Fibroblast of the aortic adventitia (primary cell): ENCODE results near the gene STMP1. TPM values are rescaled to one million over a fixed set of nuclear protein-coding genes. Genes with fewer than 3 reads are reported as not detected.
A peak's percentile ranks its signal among the peaks of the same experiment; 100 is the strongest.

Experiments used
- DNase-seq: peaks from one replicate; pipeline ENCODE4 v3.0.0-alpha.2; 2010; ENCODE audit warnings: low read depth
- H3K4me3 ChIP-seq: 2 replicates; pipeline ENCODE4 v1.5.1; 2011; ENCODE audit warnings: low read depth, mild to moderate bottlenecking, control low read depth, low read length, moderate library complexity
- CTCF ChIP-seq: IDR thresholded peaks from 2 replicates; pipeline ENCODE4 v1.5.1; 2011; ENCODE audit warnings: mild to moderate bottlenecking, low read length, control low read depth, inconsistent platforms; ENCODE audit not compliant: insufficient read depth
- total RNA-seq: library from RNA; depleted of rRNA; stranded (reverse); fragments of >200 nt; gene quantifications from 2 replicates; pipeline ENCODE4 v1.2.3, GENCODE V29; 2012; ENCODE audit warnings: low replicate concordance

Gene STMP1
- 29.8 and 34.2 TPM in 2 replicates for total RNA-seq

GRCh38 chr7:135662373-135663114 lies at the start of gene STMP1:
TSS of gene STMP1 (plus strand) at chr7:135662514.
- DNase-seq = peak; percentile 93
- peak; percentile 74 for TF ChIP-seq CTCF

GRCh38 chr7:135616136-135616535 lies 46.2 kb upstream of the STMP1 start:
- TF ChIP-seq CTCF = no peak
- no peak for DNase-seq
- no peak overlapping the region for H3K4me3 ChIP-seq

More at GRCh38 chr7:135662373-135663114, at the start of gene STMP1:
- peak within 1 kb of the TSS; percentile 93 for H3K4me3 ChIP-seq

GRCh38 chr7:135617781-135618180 lies 44.5 kb upstream of the STMP1 start:
- no peak for TF ChIP-seq CTCF
- no peak overlapping the region for H3K4me3 ChIP-seq
- no peak for DNase-seq

GRCh38 chr7:135618510-135618909 lies 43.8 kb upstream of the STMP1 start:
- TF ChIP-seq CTCF = no peak
- H3K4me3 ChIP-seq = no peak overlapping the region
- DNase-seq = no peak

- TF ChIP-seq CTCF = no peak
- no peak overlapping the region for H3K4me3 ChIP-seq
- no peak for DNase-seq
These were observed 41.9 kb upstream of the STMP1 start for GRCh38 chr7:135620447-135620846.

GRCh38 chr7:135620980-135621850 lies 41.1 kb upstream of the STMP1 start:
- TF ChIP-seq CTCF = peak; percentile 83
- DNase-seq = peak; percentile 95
- H3K4me3 ChIP-seq = no peak overlapping the region
